Measurements from ENCODE around the gene FNDC10.
"Not testable (repeated sequence)": the region's sequence is repeated elsewhere in the genome, so short reads cannot be mapped to it uniquely, and the experiment has no call there.

FNDC10 gene

GRCh38 chr1:1567891-1568291 is 32.0 kb downstream of the FNDC10 start:
- no peak for DNase-seq (ENCODE audit: low spot score)

- no peak for DNase-seq (ENCODE audit: low spot score)
Observed at GRCh38 chr1:1567152-1567875, 32.6 kb downstream of the FNDC10 start.

- no peak for DNase-seq (ENCODE audit: low spot score)
Observed at GRCh38 chr1:1565340-1565739, 34.6 kb downstream of the FNDC10 start.

DNA sequence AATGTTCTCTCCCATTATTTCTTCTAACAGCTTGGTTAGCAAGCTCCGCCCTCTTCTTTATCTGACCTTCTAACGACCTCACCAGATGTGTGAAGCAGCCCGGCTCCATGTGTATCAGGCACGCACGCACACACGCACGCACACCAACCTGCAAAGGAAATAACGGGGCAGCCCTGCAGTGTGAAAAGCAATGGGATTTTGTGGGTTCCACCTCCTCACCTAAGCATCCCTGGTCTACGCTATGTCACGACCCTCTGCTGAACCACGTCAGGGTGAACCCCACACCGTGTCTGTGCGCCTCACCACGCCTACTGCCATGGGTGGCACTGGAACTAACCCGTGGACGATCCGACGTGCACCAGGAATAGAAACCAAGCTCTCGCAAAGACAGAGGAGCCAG is 35.7 kb downstream of the FNDC10 start:
- no peak for DNase-seq (ENCODE audit: low spot score)

DNA sequence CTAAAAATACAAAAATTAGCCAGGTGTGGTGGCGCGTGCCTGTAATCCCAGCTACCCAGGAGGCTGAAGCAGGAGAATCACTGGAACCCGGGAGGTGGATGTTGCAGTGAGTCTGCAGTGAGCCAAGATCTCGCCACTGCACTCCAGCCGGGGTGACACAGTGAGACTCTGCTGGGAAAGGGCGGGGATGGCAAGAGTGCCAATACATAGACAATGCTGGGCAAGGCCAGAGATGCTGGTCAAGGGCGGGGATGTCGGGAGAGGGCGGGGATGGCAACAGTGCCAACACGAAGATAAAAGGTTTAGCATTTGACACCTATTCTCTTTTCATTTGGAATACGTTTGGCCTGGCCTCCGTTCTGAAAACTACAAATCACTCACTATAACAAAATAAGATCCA is 36.2 kb downstream of the FNDC10 start:
- no peak for DNase-seq (ENCODE audit: low spot score)

DNA sequence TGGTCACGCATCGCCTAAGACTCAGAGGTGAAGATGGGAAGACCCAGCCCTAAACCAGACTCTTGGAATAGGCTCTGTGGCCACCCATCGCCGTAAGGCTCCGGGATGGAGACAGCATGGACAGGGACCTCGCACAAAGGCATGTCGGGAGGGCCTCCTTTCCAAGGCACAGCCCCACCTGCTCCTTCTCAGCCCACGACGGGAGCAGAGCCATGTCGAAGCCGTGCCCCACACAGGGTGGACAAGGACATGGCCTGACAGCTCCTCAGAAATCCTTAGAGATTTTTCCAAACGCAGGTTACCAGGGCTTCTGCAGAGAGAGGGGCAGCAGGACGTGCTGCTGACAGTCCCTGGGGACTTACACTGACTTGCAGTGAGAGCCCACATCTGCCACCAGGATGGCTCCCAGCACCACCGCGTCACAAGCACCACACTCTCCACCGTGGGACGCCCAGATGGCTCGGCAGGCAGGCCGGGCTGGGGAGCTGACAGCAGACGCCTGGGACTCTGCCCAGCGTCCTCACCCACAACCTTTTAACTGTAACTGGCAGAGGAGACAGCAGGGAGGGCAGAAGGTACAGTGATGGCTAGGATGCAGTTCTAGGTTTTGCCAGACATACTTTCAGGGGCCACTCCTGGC is 37.3 kb downstream of the FNDC10 start:
- DNase-seq (ENCODE audit: low spot score): no peak

DNA sequence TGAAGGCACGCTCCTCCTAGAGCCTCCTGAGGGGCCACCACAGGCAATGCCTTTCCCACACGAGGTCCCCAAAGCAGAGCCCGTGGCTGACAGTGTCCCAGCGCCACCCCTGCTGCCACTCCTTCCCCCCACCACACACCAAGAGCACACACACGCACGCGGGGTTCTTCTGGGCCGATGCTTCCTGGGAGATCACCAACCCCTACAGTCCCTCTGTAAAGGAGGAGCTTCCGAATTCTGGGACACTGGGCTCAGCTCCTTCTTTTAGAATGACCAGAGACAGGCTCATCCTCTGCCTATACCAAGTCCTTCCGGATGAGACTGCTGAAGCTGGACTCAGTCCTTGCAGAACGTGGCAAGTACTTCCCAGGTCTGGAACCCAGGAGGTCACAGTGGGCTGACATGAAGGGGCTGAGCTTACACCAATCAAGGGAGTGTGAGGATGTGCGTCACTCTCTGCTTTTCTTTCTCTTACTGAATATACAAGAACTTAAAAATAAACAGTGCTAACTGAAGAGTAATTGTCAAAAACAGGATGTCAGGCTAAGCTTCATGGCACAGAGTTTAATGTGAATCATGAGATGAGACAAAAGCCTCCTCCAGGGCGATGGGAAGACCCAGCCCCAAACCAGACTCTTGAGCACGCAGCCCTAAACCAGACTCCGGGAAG is 38.0 kb downstream of the FNDC10 start:
- DNase-seq (ENCODE audit: low spot score): no peak

- DNase-seq (ENCODE audit: low spot score): no peak
Observed at GRCh38 chr1:1560178-1560577, 39.8 kb downstream of the FNDC10 start.

DNA sequence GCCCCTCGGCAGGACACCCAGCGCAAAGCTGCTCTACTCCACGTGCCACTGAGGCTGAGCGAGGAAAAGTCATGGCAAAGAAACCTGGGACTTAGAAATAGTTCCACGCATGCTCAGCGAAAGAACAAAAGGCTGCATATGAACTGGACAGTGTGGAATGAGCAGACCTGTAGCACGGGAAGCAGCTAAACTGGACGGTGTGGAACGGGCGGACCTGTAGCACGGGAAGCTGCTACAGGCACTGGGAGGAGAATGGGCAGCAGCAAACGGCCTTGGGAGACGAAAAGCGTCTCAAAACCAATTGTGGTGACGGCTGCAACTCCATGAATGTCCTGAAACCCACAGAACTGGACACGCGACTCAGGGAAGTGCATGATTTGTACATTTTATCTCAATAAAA is 40.9 kb downstream of the FNDC10 start:
- DNase-seq (ENCODE audit: low spot score): no peak

DNA sequence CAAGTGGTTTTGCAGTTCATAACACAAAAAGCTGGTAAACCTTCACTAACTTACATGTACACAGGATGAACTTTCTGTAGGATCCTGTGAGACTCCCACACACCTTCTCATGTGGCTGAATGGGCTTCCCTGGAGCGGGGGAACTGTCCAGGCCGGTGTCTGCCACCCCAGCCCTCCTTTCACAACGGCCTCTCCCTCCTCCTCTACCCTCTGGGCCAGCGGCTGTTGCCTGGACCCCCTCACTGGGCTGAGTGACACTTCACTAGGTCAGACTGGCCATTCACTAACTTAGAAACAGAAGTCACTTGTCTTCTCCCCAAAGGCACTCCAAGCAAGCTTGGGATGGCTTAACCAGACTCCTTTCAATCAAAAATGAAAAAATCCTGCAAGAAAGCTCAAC is 41.3 kb downstream of the FNDC10 start:
- DNase-seq (ENCODE audit: low spot score): no peak

DNA sequence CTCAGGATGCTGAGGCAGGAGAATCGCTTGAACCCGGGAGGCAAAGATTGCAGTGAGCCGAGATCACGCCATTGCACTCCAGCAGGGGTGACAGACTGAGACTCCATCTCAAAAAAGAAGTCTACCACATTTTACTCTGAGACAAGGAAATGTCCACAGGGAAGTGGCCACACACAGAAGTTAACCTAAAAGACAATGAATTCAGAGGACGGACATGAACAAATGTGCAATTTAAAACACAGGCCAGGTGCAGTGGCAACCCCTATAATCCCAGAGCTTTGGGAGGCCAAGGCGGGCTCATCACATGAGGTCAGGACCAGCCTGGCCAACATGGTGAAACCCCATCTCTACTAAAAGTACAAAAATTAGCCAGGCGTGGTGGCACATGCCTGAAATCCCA is 42.2 kb downstream of the FNDC10 start:
- not testable (repeated sequence) for DNase-seq (ENCODE audit: low spot score)

GRCh38 chr1:1556961-1557360 is 43.0 kb downstream of the FNDC10 start:
- not testable (repeated sequence) for DNase-seq (ENCODE audit: low spot score)

GRCh38 chr1:1556505-1556904 is 43.4 kb downstream of the FNDC10 start:
- no peak for DNase-seq (ENCODE audit: low spot score)

DNA sequence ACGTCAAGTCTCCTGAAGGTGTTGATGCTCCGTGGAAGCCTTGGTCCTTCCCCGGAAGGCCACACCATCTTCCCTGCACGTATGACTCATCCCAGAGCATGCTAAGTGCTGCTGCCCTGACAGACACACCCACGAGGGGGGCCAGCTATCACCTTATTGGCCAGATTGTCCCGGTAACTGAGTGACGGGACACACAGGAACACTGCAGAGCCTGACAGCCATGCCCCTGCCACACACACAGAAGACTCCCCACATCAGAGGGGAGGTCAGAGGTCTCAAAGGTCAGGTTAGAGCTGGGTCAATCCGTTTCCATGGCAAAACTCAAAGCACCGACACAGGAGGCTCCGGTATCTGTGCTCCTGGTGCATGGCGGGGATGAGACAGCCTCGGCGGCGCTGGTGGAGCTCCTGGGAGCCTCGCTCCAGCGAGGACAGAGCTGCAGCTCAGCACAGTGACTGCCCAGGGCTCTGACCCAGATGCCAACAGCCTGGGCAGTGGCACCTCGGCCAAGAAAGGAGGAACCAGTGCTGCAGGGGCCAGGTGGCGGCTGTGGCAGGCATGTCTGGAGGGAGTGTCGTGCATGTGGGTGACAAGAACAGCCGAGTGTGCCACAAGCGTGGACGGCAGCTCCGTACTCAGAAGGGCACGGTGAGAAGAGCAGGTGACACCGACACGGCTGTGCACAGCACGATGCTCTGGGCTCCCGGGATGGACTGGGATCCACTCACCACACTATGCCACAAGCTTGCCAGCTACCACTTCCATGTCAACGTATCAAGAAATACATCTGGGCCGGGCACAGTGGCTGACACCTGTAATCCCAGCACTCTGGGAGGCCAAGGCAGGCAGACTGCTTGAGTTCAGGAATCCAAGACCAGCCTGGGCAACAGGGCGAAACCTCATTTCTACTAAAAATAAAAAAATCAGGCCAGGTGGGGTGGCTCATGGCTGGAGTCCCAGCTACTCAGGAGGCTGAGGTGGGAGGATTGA is 44.7 kb downstream of the FNDC10 start:
- no peak for DNase-seq (ENCODE audit: low spot score)

GRCh38 chr1:1554550-1554925 is 45.4 kb downstream of the FNDC10 start:
- DNase-seq (ENCODE audit: low spot score): no peak

GRCh38 chr1:1553821-1554494 is 46.0 kb downstream of the FNDC10 start:
- no peak for DNase-seq (ENCODE audit: low spot score)

GRCh38 chr1:1552263-1552639 is 47.7 kb downstream of the FNDC10 start:
- no peak for DNase-seq (ENCODE audit: low spot score)

DNA sequence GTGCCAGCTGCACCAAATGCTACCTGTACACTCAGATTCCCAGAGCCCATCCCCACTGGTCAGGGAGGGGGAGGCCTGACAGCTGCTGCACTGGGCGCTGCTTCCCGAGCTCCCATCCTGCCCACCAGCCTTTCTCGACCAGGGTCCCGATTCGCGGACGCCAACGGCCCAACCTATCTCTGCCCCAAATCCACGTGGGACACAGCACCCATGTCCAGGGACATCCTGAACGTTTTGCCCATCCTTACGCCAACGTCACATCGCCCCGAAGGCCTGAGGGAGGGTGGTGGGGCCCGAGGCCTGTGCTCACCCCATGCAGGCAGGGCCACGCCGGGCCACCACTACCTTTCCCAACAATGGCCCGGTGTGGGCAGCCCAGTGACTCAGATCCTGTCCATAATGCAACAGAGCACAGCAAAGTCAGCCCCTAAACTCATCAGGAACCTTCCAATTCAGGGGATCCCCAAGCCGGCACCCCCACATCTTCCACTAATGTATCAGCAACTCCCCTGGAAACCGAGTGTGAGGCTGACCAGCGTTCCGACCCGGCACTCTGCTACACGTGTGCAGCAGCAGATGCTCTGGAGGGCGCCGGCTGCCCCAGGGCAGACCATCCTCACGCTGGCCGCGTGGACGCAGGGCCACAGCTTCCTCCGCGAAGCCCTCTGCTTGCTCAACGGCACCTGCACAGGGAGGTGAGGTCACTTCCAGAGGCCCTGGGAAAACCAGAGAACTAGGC is 48.2 kb downstream of the FNDC10 start:
- no peak for DNase-seq (ENCODE audit: low spot score)

- DNase-seq (ENCODE audit: low spot score): peak; percentile 22
Observed at GRCh38 chr1:1550591-1551432, 49.1 kb downstream of the FNDC10 start.

DNA sequence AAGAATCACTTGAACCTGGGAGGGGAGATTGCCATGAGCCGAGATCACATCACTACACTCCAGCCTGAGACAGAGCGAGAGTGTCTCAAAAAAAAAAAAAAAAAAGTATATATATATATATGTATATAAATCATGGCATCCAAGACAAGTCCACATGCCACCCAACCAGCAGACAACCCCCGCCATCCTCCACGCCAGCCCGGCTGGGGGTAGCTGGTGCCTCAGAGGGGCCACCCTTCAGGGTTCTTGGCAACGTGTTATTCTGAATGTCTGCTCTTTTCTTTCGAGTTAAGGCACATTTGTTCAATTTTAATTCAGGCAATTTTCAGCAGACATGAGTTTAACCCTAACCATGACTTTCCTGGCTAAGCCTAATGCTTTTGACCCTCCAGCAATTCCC is 49.8 kb downstream of the FNDC10 start:
- DNase-seq (ENCODE audit: low spot score): no peak

Data from SK-N-DZ (cell line).